ENCODE results near the gene FAM124A.

FAM124A gene

DNA sequence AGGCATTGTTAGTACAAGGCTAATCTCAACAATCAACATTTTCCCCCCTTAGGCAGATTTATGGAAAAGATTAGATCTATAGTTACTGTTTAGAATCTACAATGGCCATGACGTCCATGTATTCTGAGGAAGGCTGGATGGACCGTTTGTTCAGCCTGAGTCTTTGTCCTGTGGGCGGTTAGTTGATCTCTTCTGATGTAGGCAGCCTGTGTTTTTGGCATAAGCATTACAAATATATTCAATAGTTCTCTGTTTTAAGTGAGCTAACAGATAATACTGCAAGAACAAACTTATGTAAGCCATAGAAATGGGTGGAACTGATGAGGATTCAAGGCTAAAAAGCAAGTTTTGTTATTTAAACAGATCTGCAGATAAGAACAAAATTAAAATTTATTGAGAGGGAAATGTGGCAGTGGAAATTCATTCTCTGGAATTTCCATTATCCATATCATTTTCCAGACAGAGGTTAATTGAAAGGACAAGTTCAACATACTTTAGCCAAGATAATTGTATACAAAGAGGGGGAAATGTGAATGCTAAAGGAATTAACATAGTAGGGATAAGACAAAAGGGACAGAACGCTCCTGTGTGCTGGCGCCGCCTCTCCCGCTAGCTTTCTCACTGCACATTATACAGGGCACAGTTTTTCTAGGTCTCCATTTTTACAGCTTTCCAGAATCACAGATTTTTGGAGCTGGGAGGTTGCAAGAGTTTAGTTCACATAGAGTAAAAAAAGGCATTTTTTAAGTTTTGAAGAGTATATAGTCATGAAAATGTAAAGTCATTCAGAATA lies 48.6 kb downstream of the FAM124A start:
- no peaks in the 10 kb centered on the region for H3K27me3 ChIP-seq (replicated peaks)
- DNase-seq, result no peak
- no peak overlapping the region for H3K4me3 ChIP-seq (ENCODE audit: low read depth, low read length)
- no peak overlapping the region for H3K27ac ChIP-seq
- no peaks in the 10 kb centered on the region for H3K36me3 ChIP-seq (replicated peaks)
- in situ Hi-C loops (cut with HindIII; ENCODE audit: low pct_ligation_motif_present, low sequenced_read_pairs), result no loop called here
- TF ChIP-seq, protein P1, sequence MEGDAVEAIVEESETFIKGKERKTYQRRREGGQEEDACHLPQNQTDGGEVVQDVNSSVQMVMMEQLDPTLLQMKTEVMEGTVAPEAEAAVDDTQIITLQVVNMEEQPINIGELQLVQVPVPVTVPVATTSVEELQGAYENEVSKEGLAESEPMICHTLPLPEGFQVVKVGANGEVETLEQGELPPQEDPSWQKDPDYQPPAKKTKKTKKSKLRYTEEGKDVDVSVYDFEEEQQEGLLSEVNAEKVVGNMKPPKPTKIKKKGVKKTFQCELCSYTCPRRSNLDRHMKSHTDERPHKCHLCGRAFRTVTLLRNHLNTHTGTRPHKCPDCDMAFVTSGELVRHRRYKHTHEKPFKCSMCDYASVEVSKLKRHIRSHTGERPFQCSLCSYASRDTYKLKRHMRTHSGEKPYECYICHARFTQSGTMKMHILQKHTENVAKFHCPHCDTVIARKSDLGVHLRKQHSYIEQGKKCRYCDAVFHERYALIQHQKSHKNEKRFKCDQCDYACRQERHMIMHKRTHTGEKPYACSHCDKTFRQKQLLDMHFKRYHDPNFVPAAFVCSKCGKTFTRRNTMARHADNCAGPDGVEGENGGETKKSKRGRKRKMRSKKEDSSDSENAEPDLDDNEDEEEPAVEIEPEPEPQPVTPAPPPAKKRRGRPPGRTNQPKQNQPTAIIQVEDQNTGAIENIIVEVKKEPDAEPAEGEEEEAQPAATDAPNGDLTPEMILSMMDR (IDR thresholded peaks at IDR 0.05; ENCODE audit: low read depth, low read length, missing control alignments), result no peak

DNA sequence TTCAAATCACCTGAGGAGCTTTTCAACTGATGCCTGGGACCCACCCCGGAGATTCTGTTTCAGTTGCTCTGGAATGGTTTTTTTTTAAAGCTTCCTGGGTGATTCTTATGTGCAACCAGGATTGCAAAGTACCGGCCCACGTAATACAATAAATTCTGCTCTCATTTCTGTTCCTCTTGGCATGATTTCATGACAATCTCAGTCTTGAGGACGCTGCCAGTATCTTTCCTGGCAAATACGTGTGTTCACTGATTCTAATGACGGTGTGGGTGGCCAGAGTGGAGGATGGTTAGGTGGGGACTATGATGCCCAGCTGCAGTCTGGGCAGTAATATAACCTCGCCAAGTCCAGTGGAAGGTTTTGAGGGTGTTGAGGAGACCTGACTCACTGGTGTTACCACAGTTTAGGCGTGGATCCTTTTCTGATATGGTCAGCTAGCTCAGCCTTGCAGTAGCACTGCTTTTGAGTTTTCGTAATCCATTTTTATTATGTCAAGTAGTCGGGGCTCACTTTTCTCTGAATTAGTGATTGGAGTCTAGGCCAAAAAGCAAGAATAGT lies 49.4 kb downstream of the FAM124A start:
- no peaks in the 10 kb centered on the region for H3K27me3 ChIP-seq (replicated peaks)
- H3K27ac ChIP-seq, result no peak overlapping the region
- H3K36me3 ChIP-seq (replicated peaks), result no peaks in the 10 kb centered on the region
- no peak for DNase-seq
- TF ChIP-seq, protein P1 (IDR thresholded peaks at IDR 0.05; ENCODE audit: low read depth, low read length, missing control alignments), result no peak
- no peak overlapping the region for H3K4me3 ChIP-seq (ENCODE audit: low read depth, low read length)
- in situ Hi-C loops (cut with HindIII; ENCODE audit: low pct_ligation_motif_present, low sequenced_read_pairs), result no loop called here

DNA sequence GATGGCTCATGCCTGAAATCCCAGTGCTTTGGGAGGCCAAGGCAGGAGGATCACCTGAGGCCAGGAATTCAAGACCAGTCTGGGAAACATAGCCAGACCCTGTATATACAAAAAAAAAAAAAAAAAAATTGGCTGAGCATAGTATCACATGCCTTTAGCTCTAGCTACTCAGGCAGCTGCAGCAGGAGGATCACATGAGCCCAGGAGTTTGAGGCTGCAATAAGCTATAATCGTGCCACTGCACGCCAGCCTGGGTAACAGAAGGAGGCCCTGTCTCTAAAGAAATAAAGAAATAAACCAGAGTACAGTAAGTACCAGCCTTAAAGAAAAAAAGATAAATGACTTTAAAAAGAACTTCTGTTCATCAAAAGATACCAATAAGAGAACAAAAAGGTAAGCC lies 52.9 kb downstream of the FAM124A start:
- Histone ChIP-seq H3K27me3 (replicated peaks) (no peaks in the 10 kb centered on the region), H3K36me3 (replicated peaks) (no peaks in the 10 kb centered on the region), H3K27ac (no peak overlapping the region), H3K4me3 (ENCODE audit: low read depth, low read length) (no peak overlapping the region)
- TF ChIP-seq, protein P1 (IDR thresholded peaks at IDR 0.05; ENCODE audit: low read depth, low read length, missing control alignments), result no peak
- in situ Hi-C loops (cut with HindIII; ENCODE audit: low pct_ligation_motif_present, low sequenced_read_pairs), result no loop called here
- no peak for DNase-seq

DNA sequence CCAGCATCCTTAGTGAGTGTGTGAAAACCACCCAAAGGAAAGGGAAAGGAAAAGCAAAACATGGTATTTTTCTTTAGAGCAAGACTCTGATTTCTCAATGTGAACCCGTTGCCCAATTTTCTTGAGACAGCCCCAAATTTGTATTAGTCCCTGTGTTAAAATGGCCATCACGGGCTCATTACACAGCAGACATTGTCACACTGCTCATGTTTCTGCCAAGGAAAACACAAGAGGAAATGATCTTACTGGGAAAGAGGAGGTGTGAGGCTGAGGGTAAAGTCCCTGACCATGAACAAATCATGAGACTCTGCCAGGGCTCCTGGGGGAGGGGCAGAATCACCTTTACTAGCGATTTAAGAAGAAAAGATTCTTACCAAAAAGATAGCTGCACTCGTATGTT lies 54.4 kb downstream of the FAM124A start:
- in situ Hi-C loops (cut with HindIII; ENCODE audit: low pct_ligation_motif_present, low sequenced_read_pairs), result no loop called here
- no peak for DNase-seq
- no peaks in the 10 kb centered on the region for H3K27me3 ChIP-seq (replicated peaks)
- no peak overlapping the region for H3K27ac ChIP-seq
- H3K36me3 ChIP-seq (replicated peaks), result no peaks in the 10 kb centered on the region
- no peak overlapping the region for H3K4me3 ChIP-seq (ENCODE audit: low read depth, low read length)
- TF ChIP-seq, protein P1 (IDR thresholded peaks at IDR 0.05; ENCODE audit: low read depth, low read length, missing control alignments), result no peak

DNA sequence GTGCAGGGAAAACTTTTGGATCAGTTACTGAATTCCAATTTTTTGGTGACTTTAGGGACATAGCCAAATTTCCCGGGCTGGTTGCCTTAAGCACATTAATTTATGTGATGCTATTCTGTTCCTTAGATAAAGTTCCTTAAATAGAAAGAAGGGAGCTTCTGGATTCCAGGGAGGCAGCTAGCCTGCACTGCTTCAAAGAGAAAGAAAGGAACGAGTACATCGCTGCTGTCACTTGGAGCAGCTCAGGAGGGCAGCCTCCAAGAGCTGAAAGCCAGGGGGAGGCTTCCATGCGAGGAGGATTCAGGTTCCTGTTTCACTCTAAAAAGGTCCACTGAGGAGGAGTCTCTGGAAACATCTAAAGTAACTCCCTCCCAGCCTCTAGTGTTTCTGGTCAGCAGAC lies 55.7 kb downstream of the FAM124A start:
- TF ChIP-seq, protein P1 (IDR thresholded peaks at IDR 0.05; ENCODE audit: low read depth, low read length, missing control alignments), result no peak
- in situ Hi-C loops (cut with HindIII; ENCODE audit: low pct_ligation_motif_present, low sequenced_read_pairs), result no loop called here
- no peak overlapping the region for H3K27ac ChIP-seq
- no peaks in the 10 kb centered on the region for H3K27me3 ChIP-seq (replicated peaks)
- no peak for DNase-seq
- H3K36me3 ChIP-seq (replicated peaks), result no peaks in the 10 kb centered on the region
- H3K4me3 ChIP-seq (ENCODE audit: low read depth, low read length), result no peak overlapping the region

All from brain microvascular endothelial cell (primary cell).